ENCODE results near the gene SNX30. TPM values are rescaled to one million over a fixed set of nuclear protein-coding genes. Genes with fewer than 3 reads are reported as not detected.

SNX30 gene
- total RNA-seq, 1 donor from 2014 or later: 5.0 TPM

DNA sequence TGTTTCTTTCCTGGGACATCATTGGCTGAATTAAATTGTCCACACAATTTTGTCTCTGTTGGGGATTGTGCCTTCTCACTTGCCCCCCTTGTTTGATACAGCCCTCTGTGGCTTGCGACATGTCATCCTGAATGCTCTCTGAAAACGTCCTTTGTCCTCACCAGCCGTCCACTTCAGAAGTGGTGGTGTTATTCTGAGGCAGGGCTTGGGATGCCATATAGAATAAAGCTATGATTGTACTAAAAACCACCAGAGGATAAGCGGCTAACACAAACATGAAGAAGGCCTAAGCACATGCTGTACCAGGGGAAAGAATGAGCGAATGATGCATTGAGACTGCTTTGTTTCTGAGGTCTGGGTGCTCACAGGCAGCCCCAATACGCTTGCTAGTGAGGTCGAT, 3.5 kb upstream of the SNX30 start:
- intact Hi-C loops (cut with DNase I): no loop called here
- no peak for DNase-seq (ENCODE audit: missing footprints)
- ATAC-seq: no peak

GRCh38 chr9:112750764-112751055, 150 bp downstream of the SNX30 start:
- intact Hi-C loops (cut with DNase I): loop anchor here (2.0 kb wide), 1 partner anchor 32 kb away; the partner anchor contains the start of gene INIP
- DNase-seq (ENCODE audit: missing footprints) (no peak), ATAC-seq (peak; percentile 18)

DNA sequence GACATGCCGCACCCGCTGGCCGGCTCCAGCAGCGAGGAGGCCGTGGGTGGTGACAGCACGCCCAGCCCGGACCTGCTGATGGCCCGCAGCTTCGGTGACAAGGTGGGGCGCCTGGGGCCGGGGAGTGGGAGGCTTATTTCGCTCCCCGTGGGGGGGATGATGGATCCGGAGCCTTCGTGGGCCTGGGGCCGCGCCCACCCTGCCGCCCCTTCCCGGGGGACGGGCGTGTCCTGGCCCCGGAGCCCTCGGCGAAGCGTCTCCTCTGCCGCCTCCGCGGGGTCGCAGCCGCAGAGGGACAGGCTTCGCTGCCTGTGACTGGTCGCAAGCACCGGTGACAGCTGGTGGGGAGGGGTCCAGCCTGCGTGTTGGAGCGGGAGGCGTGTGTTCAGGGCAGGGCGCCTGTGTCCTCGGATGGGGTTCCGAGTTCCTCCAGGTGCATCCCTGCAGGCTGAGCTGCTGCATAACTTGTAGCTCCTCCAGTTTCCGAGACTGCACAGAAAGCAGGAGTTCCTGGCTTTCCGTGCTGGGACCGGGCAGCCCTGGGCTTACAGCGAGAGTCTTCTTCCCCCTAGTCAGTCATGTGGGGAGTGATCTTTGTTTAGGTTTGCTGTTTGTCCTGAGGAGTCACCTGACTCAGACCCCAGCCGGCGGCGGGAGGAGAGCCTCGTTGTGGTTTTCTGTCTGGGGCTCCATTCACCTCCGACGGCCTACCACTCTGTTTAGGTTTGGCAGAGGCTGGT, 666 bp downstream of the SNX30 start:
- ATAC-seq (peak; percentile 9), DNase-seq (ENCODE audit: missing footprints) (peak; percentile 75)
- intact Hi-C loops (cut with DNase I): loop anchor here (2.0 kb wide), 1 partner anchor 32 kb away; the partner anchor contains the start of gene INIP

- DNase-seq (ENCODE audit: missing footprints) (no peak), ATAC-seq (no peak)
- intact Hi-C loops (cut with DNase I): no loop called here
These were observed 2.0 kb downstream of the SNX30 start for GRCh38 chr9:112752334-112753125.

DNA sequence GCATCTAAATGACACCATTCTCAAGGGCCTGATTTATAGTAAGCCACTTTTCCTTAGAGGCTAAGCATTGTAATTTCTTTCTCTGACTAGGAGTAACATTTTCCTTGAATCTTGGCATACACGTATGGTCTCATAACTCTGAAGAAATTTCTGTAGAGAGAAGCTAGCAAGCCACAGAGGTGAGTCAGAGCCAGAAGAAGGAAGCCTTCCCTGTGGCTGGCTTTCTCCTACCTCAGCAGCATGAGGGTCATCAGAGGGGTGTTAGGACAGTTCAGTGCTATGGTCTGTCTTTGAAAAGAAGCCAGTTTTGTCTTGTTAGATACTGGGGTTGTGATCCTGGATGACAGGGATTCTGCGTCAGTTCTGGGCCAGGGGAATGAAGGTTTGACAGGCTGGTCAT, 3.2 kb downstream of the SNX30 start:
- ATAC-seq (no peak), DNase-seq (ENCODE audit: missing footprints) (no peak)
- intact Hi-C loops (cut with DNase I): no loop called here

DNA sequence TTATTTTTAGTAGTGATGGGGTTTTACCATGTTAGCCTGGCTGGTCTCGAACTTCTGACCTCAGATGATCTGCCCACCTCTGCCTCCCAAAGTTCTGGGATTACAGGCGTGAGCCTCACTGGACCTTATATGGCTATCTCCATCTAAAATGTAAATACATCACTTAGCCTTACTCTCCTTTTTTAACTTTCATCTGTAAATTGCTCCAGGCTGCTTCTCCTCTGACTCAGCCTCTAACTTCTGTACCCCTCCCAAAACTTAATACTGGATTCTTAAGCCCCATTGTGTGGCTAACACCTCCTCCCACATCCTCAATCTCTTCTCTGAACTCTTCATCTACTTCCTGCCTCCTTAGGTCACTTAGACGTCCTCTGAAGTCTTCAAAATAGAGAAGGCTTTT, 4.0 kb downstream of the SNX30 start:
- intact Hi-C loops (cut with DNase I): no loop called here
- DNase-seq (ENCODE audit: missing footprints) (no peak), ATAC-seq (no peak)

DNA sequence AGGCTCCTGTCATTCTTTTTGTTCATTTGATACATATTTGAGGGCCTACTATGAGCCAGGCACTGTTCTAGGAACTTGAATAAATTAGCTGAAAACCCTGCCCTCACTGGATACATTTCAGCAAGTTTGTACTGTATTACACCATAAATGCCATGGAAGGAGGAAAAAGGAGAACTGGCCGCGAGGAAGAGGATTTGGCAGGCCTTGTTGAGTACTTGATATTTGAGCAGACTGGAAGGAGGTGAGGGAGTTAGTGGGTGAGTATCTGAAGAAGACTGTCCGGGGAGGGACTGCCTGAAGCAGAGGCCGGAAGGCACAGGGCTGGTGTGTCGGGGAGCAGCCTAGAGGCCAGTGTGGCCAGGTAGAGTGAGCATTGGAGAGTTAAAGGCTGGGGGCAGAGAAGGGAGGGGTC, 4.5 kb downstream of the SNX30 start:
- no peak for DNase-seq (ENCODE audit: missing footprints)
- intact Hi-C loops (cut with DNase I): loop anchor here (5.0 kb wide), 1 partner anchor 37 kb away; no protein-coding TSS in a partner anchor
- no peak for ATAC-seq

GRCh38 chr9:112755675-112756074, 5.1 kb downstream of the SNX30 start:
- peak; percentile 68 for ATAC-seq
- no peak for DNase-seq (ENCODE audit: missing footprints)
- intact Hi-C loops (cut with DNase I): loop anchor here (5.0 kb wide), 1 partner anchor 37 kb away; no protein-coding TSS in a partner anchor

DNA sequence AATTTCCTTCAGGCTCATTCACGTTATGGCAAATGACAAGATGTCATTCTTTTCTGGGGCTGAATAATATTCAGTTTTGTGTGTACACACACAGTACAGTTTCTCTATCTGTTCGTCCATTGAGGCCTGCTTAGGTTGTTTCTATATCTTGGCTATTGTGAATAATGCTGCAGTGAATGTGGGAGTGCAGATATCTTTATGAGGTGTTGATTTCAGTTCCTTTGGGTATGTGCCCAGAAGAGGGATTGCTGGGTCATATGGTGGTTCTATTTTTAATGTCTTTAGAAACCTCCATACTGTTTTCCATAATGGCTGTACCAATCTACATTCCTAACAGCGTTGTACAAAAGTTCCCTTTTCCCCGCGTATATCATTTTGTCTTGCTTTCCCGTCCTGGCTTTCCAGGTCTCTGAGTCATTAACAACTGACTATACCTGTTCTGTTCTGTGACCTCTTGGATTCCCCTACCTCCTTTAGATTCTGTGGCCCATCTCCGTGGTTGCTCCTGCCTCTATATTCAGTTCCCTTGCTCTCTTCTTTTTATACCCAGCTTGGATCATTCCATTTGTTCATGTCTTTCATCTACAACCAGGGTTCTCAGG, 6.8 kb downstream of the SNX30 start:
- ATAC-seq (peak; percentile 37), DNase-seq (ENCODE audit: missing footprints) (no peak)
- intact Hi-C loops (cut with DNase I): loop anchor here (5.0 kb wide), 1 partner anchor 35 kb away; no protein-coding TSS in a partner anchor

- DNase-seq (ENCODE audit: missing footprints) (no peak), ATAC-seq (no peak)
- intact Hi-C loops (cut with DNase I): loop anchor here (5.0 kb wide), 1 partner anchor 34 kb away; no protein-coding TSS in a partner anchor
These were observed 7.4 kb downstream of the SNX30 start for GRCh38 chr9:112757940-112758339.

GRCh38 chr9:112760821-112761220, 10.3 kb downstream of the SNX30 start:
- intact Hi-C loops (cut with DNase I): no loop called here
- ATAC-seq: no peak

GRCh38 chr9:112761912-112762655, 11.5 kb downstream of the SNX30 start:
- ATAC-seq (no peak), DNase-seq (ENCODE audit: missing footprints) (no peak)

More at GRCh38 chr9:112760821-112761220, 10.3 kb downstream of the SNX30 start:
- no peak for DNase-seq (ENCODE audit: missing footprints)

GRCh38 chr9:112762726-112763518, 12.4 kb downstream of the SNX30 start:
- no peak for ATAC-seq
- no peak for DNase-seq (ENCODE audit: missing footprints)
- intact Hi-C loops (cut with DNase I): no loop called here

More at GRCh38 chr9:112761912-112762655, 11.5 kb downstream of the SNX30 start:
- intact Hi-C loops (cut with DNase I): no loop called here

DNA sequence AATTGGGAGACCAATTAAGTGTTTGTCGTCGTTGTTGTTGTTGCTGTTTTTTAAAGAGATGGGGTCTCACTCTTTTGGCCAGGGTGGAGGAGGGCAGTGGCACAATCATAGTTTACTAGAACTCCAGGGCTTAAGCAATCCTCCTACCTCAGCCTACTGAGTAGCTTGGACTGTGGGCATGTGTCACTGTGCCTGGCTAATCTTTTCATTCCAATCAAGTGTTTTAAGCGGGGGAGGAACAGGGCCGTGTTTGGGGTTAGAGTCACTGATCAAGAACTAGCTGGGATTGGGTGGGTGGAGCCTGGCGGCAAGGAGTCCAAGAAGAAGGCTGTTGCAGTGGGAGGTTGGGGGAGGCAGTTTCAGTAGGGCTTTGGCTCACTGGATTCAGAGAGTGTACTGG, 13.8 kb downstream of the SNX30 start:
- DNase-seq (ENCODE audit: missing footprints) (no peak), ATAC-seq (no peak)
- intact Hi-C loops (cut with DNase I): no loop called here

DNA sequence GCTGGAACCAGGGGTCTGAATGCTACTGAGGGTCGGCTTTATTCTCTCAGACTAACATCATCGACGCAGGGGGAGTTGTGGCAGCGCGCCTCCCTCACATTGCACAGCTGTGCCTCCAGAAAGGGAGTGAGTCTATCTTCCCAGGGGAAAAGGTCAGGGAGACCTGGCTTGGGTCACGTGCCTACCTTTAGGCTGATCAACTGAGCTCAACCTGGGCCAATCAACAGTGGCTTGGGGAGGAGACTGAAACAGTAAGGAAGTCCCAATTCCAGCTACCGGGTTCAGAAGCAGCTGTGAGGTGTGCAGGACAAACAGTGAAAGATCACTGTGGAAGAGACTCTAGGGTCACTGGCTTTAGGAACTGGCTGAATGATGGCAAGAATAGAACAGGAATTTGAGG, 14.3 kb downstream of the SNX30 start:
- intact Hi-C loops (cut with DNase I): no loop called here
- DNase-seq (ENCODE audit: missing footprints): no peak
- no peak for ATAC-seq

GRCh38 chr9:112765281-112765680, 14.7 kb downstream of the SNX30 start:
- intact Hi-C loops (cut with DNase I): no loop called here
- ATAC-seq (no peak), DNase-seq (ENCODE audit: missing footprints) (no peak)

GRCh38 chr9:112771359-112772214, 21.0 kb downstream of the SNX30 start:
- no peak for ATAC-seq
- no peak for DNase-seq (ENCODE audit: missing footprints)
- intact Hi-C loops (cut with DNase I): no loop called here
